ENCODE results near the gene MDM1.

Gene MDM1

GRCh38 chr12:68276402-68276930 lies 55.7 kb downstream of the MDM1 start:
- no peak for DNase-seq (ENCODE audit: low spot score)

GRCh38 chr12:68272732-68273131 lies 59.4 kb downstream of the MDM1 start:
- DNase-seq (ENCODE audit: low spot score) (no peak), FAIRE-seq (no peak)

More at GRCh38 chr12:68276402-68276930, 55.7 kb downstream of the MDM1 start:
- no peak for FAIRE-seq

GRCh38 chr12:68271346-68271745 lies 60.8 kb downstream of the MDM1 start:
- no peak for DNase-seq (ENCODE audit: low spot score)

GRCh38 chr12:68270358-68270757 lies 61.8 kb downstream of the MDM1 start:
- DNase-seq (ENCODE audit: low spot score) = no peak
- FAIRE-seq = no peak

More at GRCh38 chr12:68271346-68271745, 60.8 kb downstream of the MDM1 start:
- FAIRE-seq = no peak

- no peak for DNase-seq (ENCODE audit: low spot score)
- FAIRE-seq = no peak
Measured at GRCh38 chr12:68269779-68270178, 62.4 kb downstream of the MDM1 start.

- FAIRE-seq = no peak
- DNase-seq (ENCODE audit: low spot score) = no peak
Measured at GRCh38 chr12:68268967-68269366, 63.2 kb downstream of the MDM1 start.

GRCh38 chr12:68267892-68268396 lies 64.2 kb downstream of the MDM1 start:
- FAIRE-seq (no peak), DNase-seq (ENCODE audit: low spot score) (no peak)

- FAIRE-seq = no peak
- DNase-seq (ENCODE audit: low spot score) = no peak
Measured at GRCh38 chr12:68264857-68265256, 67.3 kb downstream of the MDM1 start.

- FAIRE-seq = no peak
- DNase-seq (ENCODE audit: low spot score) = no peak
Measured at GRCh38 chr12:68264158-68264855, 67.9 kb downstream of the MDM1 start.

- DNase-seq (ENCODE audit: low spot score) (no peak), FAIRE-seq (no peak)
Measured at GRCh38 chr12:68263366-68263765, 68.8 kb downstream of the MDM1 start.

GRCh38 chr12:68261896-68262295 lies 70.3 kb downstream of the MDM1 start:
- DNase-seq (ENCODE audit: low spot score) (no peak), FAIRE-seq (no peak)

GRCh38 chr12:68260153-68260552 lies 72.0 kb downstream of the MDM1 start:
- no peak for FAIRE-seq
- no peak for DNase-seq (ENCODE audit: low spot score)

- DNase-seq (ENCODE audit: low spot score) (peak; percentile 17), FAIRE-seq (no peak)
Measured at GRCh38 chr12:68259318-68259940, 72.7 kb downstream of the MDM1 start.

GRCh38 chr12:68253504-68253903 lies 78.7 kb downstream of the MDM1 start, which contains the start of gene IL22:
IL22 (minus strand) TSS chr12:68253604; CDS start chr12:68253448, 156 bp downstream.
- no peak for FAIRE-seq
- DNase-seq (ENCODE audit: low spot score) = no peak

- FAIRE-seq (no peak), DNase-seq (ENCODE audit: low spot score) (no peak)
Measured at GRCh38 chr12:68252077-68252476, 80.1 kb downstream of the MDM1 start.

- DNase-seq (ENCODE audit: low spot score) (no peak), FAIRE-seq (no peak)
Measured at GRCh38 chr12:68250454-68250853, 81.7 kb downstream of the MDM1 start.

- DNase-seq (ENCODE audit: low spot score) (no peak), FAIRE-seq (no peak)
Measured at GRCh38 chr12:68247785-68248184, 84.4 kb downstream of the MDM1 start.

GRCh38 chr12:68246350-68246749 lies 85.8 kb downstream of the MDM1 start:
- DNase-seq (ENCODE audit: low spot score) (no peak), FAIRE-seq (no peak)

- DNase-seq (ENCODE audit: low spot score) (no peak), FAIRE-seq (no peak)
Measured at GRCh38 chr12:68245180-68246021, 86.8 kb downstream of the MDM1 start.
